CD4-positive, alpha-beta T cell (primary cell): ENCODE results near the gene ZNF385C. TPM values are rescaled to one million over a fixed set of nuclear protein-coding genes. Genes with fewer than 3 reads are reported as not detected.

Experiments used
- ATAC-seq: fragments of 200-7000 bp; cut with Tn5 transposase; one replicate; pipeline ENCODE4 v1.10.0; 2022; ENCODE audit warnings: mild to moderate bottlenecking; ENCODE audit not compliant: poor library complexity
- CTCF ChIA-PET: fragments of 350-600 bp; sonication (Branson Sonifier 250); formaldehyde crosslinking; loops from one replicate; lab custom pipeline; 2021; ENCODE audit warnings: antibody characterized with exemption, inconsistent platforms; lab: Charles Lee
- POLR2A ChIA-PET: fragments of 350-600 bp; sonication (Branson Sonifier 250); formaldehyde crosslinking; loops from one replicate; lab custom pipeline; 2021; ENCODE audit warnings: antibody characterized with exemption, inconsistent platforms; lab: Charles Lee
- DNase-seq, 14 experiments: peaks; one replicate each; pipeline ENCODE4 v3.0.0-alpha.2; 2013 to 2020; ENCODE audit warnings: mixed read lengths in 2 of 14
- H3K27ac ChIP-seq, 2 donors: one replicate each; pipeline versions ENCODE4 v1.5.1 to v1.7.0; 2013; ENCODE audit warnings: low read length in 2 of 2, low read depth in 1 of 2, mild to moderate bottlenecking in 1 of 2
- H3K27me3 ChIP-seq, 2 experiments: 1 replicate in 1 of 2; 2 replicates in 1 of 2; pipeline versions ENCODE4 v1.6.1 to v1.7.0; 2013; ENCODE audit warnings: low read length in 2 of 2, control low read depth in 1 of 2, mild to moderate bottlenecking in 1 of 2, moderate library complexity in 1 of 2; ENCODE audit not compliant: insufficient read depth in 2 of 2, control insufficient read depth in 1 of 2
- H3K36me3 ChIP-seq: one replicate; pipeline ENCODE4 v1.6.1; 2013; ENCODE audit warnings: low read length, control low read depth; ENCODE audit not compliant: insufficient read depth
- H3K4me1 ChIP-seq: one replicate; pipeline ENCODE4 v1.6.1; 2013; ENCODE audit warnings: low read length, control low read depth; ENCODE audit not compliant: insufficient read depth
- H3K4me3 ChIP-seq: one replicate; pipeline ENCODE4 v1.5.1; 2013; ENCODE audit warnings: mild to moderate bottlenecking, low read length, moderate library complexity
- H3K9me3 ChIP-seq, 2 experiments: 1 replicate in 1 of 2; 2 replicates in 1 of 2; pipeline versions ENCODE4 v1.6.1 to v1.7.0; 2013; ENCODE audit warnings: low read length in 2 of 2, mild to moderate bottlenecking in 2 of 2, control low read depth in 1 of 2, moderate library complexity in 1 of 2; ENCODE audit not compliant: control insufficient read depth in 1 of 2, insufficient read depth in 1 of 2
- H3K27ac Mint-ChIP-seq: one replicate; pipeline ENCODE4 v1.8.0; 2020; ENCODE audit warnings: mixed read lengths
- H3K27me3 Mint-ChIP-seq: one replicate; pipeline ENCODE4 v1.8.0; 2021; ENCODE audit warnings: mixed read lengths
- H3K36me3 Mint-ChIP-seq: one replicate; pipeline ENCODE4 v1.8.0; 2021; ENCODE audit warnings: low read depth, mixed read lengths
- H3K4me1 Mint-ChIP-seq: one replicate; pipeline ENCODE4 v1.8.0; 2021; ENCODE audit warnings: low read depth, mixed read lengths
- H3K4me3 Mint-ChIP-seq: one replicate; pipeline ENCODE4 v1.8.0; 2020; ENCODE audit warnings: mild to moderate bottlenecking, mixed read lengths
- H3K9me3 Mint-ChIP-seq: one replicate; pipeline ENCODE4 v1.8.0; 2020; ENCODE audit warnings: mixed read lengths
- intact Hi-C, 2 experiments: fragments of 100-400 bp; cut with DNase I in 1 of 2; cut with micrococcal nuclease in 1 of 2; formaldehyde crosslinking; loops; one replicate each; pipeline versions ENCODE4 v1.15.1 to v1.9.0; 2023 to 2025; cut with DNase I, micrococcal nuclease
- total RNA-seq, 174 experiments: library from RNA in 2 of 174; stranded (reverse) in 2 of 174; gene quantifications; one replicate each; pipeline ENCODE4 v1.2.3 and lab custom pipeline; 2021 to 2026
- TF ChIP-seq, protein P1 (sequence below): fragments of 200-600 bp; IDR thresholded peaks from one replicate; pipeline ENCODE4 v1.8.0; 2022; ENCODE audit warnings: antibody characterized with exemption, mild to moderate bottlenecking

ZNF385C gene
- total RNA-seq, 2 experiments from 2014 or later, result 0.20 TPM; not detected in 1

DNA sequence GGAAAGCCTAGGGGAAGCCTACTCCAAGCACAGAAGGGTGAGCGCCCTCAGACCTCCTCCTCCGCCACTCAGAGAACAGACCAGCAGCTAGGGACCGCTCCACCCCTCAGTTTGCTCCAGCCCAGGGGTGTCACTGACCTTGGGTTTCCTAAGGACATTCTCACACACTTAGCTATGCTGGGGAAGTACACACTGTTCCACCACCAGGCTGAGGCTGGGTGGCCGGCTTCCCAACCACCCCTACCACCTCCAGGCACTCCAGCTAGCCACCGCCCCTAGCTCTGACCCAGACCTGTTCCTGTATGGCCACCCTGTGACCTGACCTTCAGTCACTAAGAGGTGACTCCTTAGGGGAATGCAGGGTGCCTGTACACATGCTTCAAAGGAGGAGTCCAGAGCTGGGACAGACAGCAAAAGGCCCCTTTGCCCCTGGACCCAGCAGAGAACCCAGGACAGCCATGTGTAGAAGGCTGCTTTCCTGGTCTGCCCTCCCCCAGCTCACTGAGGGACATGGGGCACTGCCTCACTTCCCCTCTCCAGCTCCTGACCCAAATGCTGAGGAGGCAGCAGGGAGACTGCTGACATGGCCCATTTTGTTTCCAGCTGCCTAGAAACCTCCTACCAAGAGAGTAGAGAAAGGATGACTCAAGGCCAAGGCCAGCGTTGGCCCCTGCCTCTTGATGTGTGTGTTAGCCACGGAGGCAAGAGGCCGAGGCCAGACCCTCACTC, 31.0 kb upstream of the ZNF385C start:
- intact Hi-C loops, result no loop called here
- ChIA-PET CTCF (no interaction called here), POLR2A (interaction anchor here (0.5 to 0.8 kb wide), 2 partner anchors 58 to 112 kb away, joined by 3 to 4 read pairs; partner anchors contain the start of gene DNAJC7)
- Mint-ChIP-seq H3K27me3 (no peaks in the 10 kb centered on the region), H3K36me3 (peaks cover 85% of the 10 kb centered on the region), H3K4me3 (no peak overlapping the region), H3K9me3 (no peaks in the 10 kb centered on the region), H3K4me1 (peaks cover 36% of the 10 kb centered on the region), H3K27ac (no peak overlapping the region)
- DNase-seq (no peak), ATAC-seq (no peak)
- TF ChIP-seq, protein P1, sequence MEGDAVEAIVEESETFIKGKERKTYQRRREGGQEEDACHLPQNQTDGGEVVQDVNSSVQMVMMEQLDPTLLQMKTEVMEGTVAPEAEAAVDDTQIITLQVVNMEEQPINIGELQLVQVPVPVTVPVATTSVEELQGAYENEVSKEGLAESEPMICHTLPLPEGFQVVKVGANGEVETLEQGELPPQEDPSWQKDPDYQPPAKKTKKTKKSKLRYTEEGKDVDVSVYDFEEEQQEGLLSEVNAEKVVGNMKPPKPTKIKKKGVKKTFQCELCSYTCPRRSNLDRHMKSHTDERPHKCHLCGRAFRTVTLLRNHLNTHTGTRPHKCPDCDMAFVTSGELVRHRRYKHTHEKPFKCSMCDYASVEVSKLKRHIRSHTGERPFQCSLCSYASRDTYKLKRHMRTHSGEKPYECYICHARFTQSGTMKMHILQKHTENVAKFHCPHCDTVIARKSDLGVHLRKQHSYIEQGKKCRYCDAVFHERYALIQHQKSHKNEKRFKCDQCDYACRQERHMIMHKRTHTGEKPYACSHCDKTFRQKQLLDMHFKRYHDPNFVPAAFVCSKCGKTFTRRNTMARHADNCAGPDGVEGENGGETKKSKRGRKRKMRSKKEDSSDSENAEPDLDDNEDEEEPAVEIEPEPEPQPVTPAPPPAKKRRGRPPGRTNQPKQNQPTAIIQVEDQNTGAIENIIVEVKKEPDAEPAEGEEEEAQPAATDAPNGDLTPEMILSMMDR, result no peak
- Histone ChIP-seq H3K27me3 (no peaks in the 10 kb centered on the region), H3K27ac (no peak overlapping the region), H3K9me3 (no peaks in the 10 kb centered on the region), H3K36me3 (peaks cover 74% of the 10 kb centered on the region), H3K4me3 (no peak overlapping the region), H3K4me1 (peaks cover 25% of the 10 kb centered on the region)

DNA sequence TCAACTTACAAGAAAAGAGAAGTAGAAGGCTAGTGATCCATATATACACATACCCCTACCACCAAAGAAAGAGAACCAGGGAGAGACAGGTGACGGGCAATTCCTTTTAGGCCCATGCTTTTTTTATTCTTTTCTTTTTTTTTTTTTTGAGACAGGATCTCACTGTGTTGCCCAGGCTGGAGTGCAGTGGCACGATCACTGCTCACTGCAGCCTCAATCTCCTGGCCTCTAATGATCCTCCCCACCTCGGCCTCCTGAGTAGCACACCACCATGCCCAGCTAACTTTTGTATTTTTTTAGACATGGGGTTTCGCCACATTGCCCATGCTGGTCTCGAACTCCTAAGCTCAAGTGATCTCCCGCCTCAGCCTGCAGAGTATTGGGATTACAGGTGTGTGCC, 29.1 kb upstream of the ZNF385C start:
- Histone ChIP-seq H3K4me3 (no peak overlapping the region), H3K27ac (no peak overlapping the region), H3K27me3 (no peaks in the 10 kb centered on the region), H3K9me3 (no peaks in the 10 kb centered on the region), H3K4me1 (peaks cover 7% of the 10 kb centered on the region), H3K36me3 (peaks cover 76% of the 10 kb centered on the region)
- ChIA-PET POLR2A (interaction anchor here (0.6 kb wide), 1 partner anchor 396 kb away, joined by 3 read pairs; no protein-coding TSS in a partner anchor), CTCF (no interaction called here)
- H3K36me3 Mint-ChIP-seq, result peaks cover 76% of the 10 kb centered on the region
- no peaks in the 10 kb centered on the region for H3K27me3 Mint-ChIP-seq
- no peak for DNase-seq
- H3K27ac Mint-ChIP-seq, result peak overlapping the region; percentile 37
- ATAC-seq, result no peak
- H3K4me3 Mint-ChIP-seq, result no peak overlapping the region
- TF ChIP-seq, protein P1, result no peak
- peaks cover 18% of the 10 kb centered on the region for H3K4me1 Mint-ChIP-seq
- no peaks in the 10 kb centered on the region for H3K9me3 Mint-ChIP-seq
- intact Hi-C loops, result no loop called here

GRCh38 chr17:42126836-42127235, 28.6 kb upstream of the ZNF385C start:
- H3K27ac Mint-ChIP-seq, result peak overlapping the region; percentile 37

More at GRCh38 chr17:42126836-42127235, 28.6 kb upstream of the ZNF385C start:
- Histone ChIP-seq H3K9me3 (no peaks in the 10 kb centered on the region), H3K27me3 (no peaks in the 10 kb centered on the region), H3K4me1 (peaks cover 1% of the 10 kb centered on the region), H3K4me3 (no peak overlapping the region), H3K27ac (no peak overlapping the region), H3K36me3 (peaks cover 71% of the 10 kb centered on the region)
- TF ChIP-seq, protein P1, result no peak
- POLR2A ChIA-PET, result no interaction called here
- H3K36me3 Mint-ChIP-seq, result peaks cover 75% of the 10 kb centered on the region
- intact Hi-C loops, result no loop called here
- CTCF ChIA-PET, result no interaction called here
- H3K4me1 Mint-ChIP-seq, result peaks cover 13% of the 10 kb centered on the region
- DNase-seq, result no peak
- H3K4me3 Mint-ChIP-seq, result no peak overlapping the region
- no peaks in the 10 kb centered on the region for H3K9me3 Mint-ChIP-seq
- no peak for ATAC-seq
- H3K27me3 Mint-ChIP-seq, result no peaks in the 10 kb centered on the region
